GM19397 (cell line): ENCODE data around the gene GRM2.

ENCODE experiments used
- ATAC-seq: cut with Tn5 transposase; IDR thresholded peaks from one replicate; pipeline ENCODE4 v1.9.1; 2021; ENCODE audit warnings: mild to moderate bottlenecking, moderate library complexity; ENCODE audit not compliant: unreplicated experiment

GRM2 gene

DNA sequence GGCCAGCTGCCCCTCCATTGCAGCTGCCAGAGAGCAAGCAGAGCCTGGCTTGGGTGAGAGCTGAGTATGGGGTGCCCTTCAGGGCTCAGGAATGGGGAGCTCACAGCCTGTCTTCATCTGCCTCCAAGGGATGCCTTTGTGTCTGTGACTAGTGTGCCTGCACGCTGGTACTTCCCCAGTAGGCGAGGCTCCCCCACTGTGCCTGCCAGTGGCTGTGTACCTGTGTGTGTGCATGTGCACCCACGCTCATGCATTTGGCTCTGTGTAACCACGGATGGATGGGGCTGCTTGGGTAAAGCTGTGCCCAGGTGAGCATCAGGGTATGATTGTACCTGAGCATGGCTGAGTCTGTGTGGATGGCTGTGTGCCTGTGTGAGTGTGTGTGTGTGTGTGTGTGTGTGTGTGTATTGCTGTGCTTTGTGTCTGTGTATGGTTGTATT, 2.3 kb upstream of the GRM2 start:
- ATAC-seq: no peak

DNA sequence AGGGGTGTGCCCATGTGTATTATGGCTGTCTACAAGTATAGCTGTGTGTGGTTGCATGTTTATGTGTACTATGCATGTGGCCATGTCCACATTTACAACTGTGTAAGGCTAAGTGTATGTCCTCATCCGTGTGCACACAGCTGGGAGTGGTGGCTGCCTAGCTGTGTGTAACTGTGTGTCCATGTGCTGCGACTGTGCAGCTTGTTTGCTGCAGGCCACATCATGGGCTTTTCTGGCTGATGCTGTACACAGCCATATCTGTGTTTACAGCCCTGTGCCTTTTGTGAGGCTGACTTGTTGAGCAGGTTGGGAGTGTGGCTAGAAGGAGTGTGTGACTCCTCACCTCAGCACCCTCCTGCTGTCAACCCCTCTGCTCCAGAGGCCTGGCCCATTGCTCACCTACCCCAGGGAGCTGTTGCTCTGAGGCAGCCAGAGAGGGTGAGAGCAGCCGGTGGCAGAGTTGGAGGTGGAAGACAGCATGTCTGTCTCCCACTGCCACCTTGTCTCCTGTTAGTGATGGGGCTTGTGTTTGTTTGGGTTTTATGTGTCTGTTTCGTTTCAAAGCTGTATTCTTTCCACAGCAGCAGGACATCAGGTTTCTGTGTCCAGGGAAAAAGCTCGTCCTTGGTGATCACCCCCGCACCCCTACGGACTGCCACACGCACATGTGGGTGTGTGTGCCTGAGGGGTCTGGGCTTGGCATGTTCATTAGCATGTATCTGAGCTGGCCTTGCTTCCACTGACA, 1.4 kb upstream of the GRM2 start:
- no peak for ATAC-seq

DNA sequence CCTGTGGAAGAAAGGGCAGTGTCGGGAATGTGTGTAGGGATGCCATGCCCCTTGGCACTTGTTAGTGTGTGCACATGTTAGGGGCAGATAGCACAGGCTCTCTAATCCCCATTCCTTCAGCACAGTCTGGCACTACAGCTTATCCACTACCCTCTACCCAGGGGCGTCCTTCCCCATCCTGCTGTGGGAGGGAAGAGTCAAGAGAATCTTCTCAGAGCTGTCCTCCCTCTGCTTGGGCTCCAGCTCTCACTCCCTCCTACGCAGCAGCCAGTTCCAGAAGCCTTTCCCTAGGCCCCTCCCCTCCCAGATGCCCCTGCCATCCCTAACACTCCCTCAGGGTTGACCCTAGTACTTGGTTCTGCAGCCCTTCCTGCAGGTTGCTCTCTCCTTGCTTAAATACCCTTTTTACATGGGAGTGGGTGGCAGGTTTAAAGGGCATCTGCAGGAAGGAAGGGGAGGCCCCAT, 815 bp upstream of the GRM2 start:
- ATAC-seq: no peak

- ATAC-seq: no peak
These were observed 1.5 kb downstream of the GRM2 start for GRCh38 chr3:51708216-51708845.

DNA sequence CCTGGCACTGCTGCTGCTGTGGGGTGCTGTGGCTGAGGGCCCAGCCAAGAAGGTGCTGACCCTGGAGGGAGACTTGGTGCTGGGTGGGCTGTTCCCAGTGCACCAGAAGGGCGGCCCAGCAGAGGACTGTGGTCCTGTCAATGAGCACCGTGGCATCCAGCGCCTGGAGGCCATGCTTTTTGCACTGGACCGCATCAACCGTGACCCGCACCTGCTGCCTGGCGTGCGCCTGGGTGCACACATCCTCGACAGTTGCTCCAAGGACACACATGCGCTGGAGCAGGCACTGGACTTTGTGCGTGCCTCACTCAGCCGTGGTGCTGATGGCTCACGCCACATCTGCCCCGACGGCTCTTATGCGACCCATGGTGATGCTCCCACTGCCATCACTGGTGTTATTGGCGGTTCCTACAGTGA, 2.1 kb downstream of the GRM2 start:
- no peak for ATAC-seq

- no peak for ATAC-seq
These were observed 2.8 kb downstream of the GRM2 start for GRCh38 chr3:51709675-51710074.

GRCh38 chr3:51710631-51711351, 3.9 kb downstream of the GRM2 start:
- no peak for ATAC-seq

GRCh38 chr3:51711352-51712037, 4.6 kb downstream of the GRM2 start:
- no peak for ATAC-seq

GRCh38 chr3:51712038-51712420, 5.2 kb downstream of the GRM2 start:
- no peak for ATAC-seq

DNA sequence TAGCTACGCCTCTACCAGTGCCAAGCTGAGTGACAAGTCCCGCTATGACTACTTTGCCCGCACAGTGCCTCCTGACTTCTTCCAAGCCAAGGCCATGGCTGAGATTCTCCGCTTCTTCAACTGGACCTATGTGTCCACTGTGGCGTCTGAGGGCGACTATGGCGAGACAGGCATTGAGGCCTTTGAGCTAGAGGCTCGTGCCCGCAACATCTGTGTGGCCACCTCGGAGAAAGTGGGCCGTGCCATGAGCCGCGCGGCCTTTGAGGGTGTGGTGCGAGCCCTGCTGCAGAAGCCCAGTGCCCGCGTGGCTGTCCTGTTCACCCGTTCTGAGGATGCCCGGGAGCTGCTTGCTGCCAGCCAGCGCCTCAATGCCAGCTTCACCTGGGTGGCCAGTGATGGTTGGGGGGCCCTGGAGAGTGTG, 5.7 kb downstream of the GRM2 start:
- ATAC-seq: no peak

DNA sequence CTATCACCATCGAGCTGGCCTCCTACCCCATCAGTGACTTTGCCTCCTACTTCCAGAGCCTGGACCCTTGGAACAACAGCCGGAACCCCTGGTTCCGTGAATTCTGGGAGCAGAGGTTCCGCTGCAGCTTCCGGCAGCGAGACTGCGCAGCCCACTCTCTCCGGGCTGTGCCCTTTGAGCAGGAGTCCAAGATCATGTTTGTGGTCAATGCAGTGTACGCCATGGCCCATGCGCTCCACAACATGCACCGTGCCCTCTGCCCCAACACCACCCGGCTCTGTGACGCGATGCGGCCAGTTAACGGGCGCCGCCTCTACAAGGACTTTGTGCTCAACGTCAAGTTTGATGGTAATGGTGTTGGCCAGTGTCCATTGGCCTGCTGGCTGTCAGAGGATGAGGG, 6.1 kb downstream of the GRM2 start:
- no peak for ATAC-seq

- ATAC-seq: no peak
These were observed 8.5 kb downstream of the GRM2 start for GRCh38 chr3:51715231-51715976.

GRCh38 chr3:51715977-51716294, 9.1 kb downstream of the GRM2 start:
- no peak for ATAC-seq

DNA sequence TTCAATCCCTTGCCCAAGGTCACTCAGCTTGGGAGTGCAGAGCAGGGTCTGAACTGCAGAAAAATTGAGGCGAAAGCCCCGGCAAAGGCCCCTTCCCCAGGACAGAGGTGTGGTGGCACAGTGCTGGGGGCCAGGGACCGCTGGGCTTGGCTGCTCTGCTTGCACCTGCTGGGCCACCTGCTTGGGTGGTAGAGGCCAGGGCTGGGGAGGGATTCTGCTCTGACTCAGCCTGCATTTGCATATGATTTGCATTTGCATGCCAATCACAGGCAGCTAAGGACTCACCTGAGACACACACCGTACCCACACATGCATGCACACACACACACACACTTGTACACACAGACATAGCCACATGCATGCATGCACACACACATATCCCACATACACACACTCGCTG, 9.9 kb downstream of the GRM2 start:
- no peak for ATAC-seq

- ATAC-seq: no peak
These were observed 10.6 kb downstream of the GRM2 start for GRCh38 chr3:51717446-51717845.

GRCh38 chr3:51717947-51718346, 11.1 kb downstream of the GRM2 start:
- no peak for ATAC-seq

DNA sequence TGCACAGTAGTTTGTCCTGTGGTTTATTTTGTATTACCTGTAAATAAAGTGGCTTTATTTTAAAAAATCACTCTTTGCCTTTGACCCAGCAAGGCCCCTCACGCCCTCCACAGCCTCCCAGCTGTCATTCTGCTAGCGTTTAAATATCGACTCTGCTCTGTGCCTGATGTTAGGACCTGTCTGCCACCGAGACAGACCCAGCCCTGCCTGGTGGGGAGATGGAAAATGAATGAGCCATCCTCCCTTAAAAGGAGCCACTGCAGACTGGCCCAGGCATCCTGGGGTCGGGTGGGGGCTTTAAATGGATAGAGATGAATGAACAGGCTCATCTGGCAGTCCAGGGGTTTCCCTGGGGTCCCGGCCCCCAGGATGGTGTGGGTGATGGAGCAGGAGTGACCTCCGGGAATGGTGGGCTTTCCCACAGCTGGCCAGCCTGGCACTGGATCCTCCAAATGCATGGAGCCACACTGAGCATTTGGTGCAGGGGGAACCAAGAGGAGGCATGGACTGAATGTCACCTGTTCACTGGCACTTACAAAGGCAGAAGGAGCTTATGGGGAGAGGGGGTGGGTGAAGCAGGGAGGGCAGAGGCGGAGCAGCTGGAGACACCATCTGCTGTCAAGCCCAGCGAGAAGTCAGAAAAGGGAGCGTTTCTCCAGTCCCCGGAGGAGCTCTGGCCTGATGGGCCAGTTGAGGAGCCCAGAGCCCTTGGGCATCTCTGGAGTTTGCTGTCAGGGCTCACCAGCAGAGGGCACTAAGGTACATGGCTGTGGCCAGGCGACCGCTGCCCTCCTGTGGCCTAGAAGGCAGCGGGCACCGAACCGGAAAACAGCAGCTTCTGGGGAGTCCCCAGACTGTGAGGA, 11.9 kb downstream of the GRM2 start:
- no peak for ATAC-seq

GRCh38 chr3:51719410-51720025, 12.7 kb downstream of the GRM2 start:
- no peak for ATAC-seq

GRCh38 chr3:51720292-51721061, 13.6 kb downstream of the GRM2 start:
- ATAC-seq: no peak
